ENCODE measurements around the gene CD36.

Gene CD36

GRCh38 chr7:80671744-80672143 lies 33.3 kb downstream of the CD36 start:
- no peaks in the 10 kb centered on the region for H3K4me1 ChIP-seq (ENCODE audit: control insufficient read depth, insufficient read depth, low read length)
- no peak overlapping the region for H3K27ac ChIP-seq (ENCODE audit: low read depth, low read length)
- no peaks in the 10 kb centered on the region for H3K36me3 ChIP-seq (ENCODE audit: control insufficient read depth, insufficient read depth, low read length)
- H3K27me3 ChIP-seq (ENCODE audit: control insufficient read depth, insufficient read depth, low read length), result no peaks in the 10 kb centered on the region
- no peak overlapping the region for H3K4me3 ChIP-seq (ENCODE audit: low read depth, low read length)
- no peak overlapping the region for H3K9ac ChIP-seq (ENCODE audit: low read length)
- no peaks in the 10 kb centered on the region for H3K9me3 ChIP-seq (ENCODE audit: control insufficient read depth, insufficient read depth, low read depth, low read length)

DNA sequence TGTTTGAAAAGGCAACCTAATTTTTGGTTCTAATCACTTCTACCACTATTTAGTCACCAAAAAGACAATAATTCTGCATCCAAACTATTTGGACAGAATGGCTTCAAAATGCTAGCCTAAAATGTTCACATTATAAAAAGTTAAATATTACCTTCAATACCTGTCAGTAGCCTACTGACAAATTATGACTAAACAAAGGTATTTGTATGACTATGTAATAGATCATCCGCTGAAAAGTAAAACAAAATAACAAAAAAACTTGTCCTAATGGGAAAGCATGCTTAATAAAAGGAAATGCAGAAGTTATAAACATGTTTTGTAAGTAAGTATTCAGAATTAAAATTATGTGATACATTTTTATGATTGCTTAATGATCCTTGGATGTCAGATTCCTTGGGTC lies 36.6 kb downstream of the CD36 start:
- H3K36me3 ChIP-seq (ENCODE audit: control insufficient read depth, insufficient read depth, low read length), result no peaks in the 10 kb centered on the region
- no peak overlapping the region for H3K4me3 ChIP-seq (ENCODE audit: low read depth, low read length)
- H3K27me3 ChIP-seq (ENCODE audit: control insufficient read depth, insufficient read depth, low read length), result no peaks in the 10 kb centered on the region
- no peak overlapping the region for H3K27ac ChIP-seq (ENCODE audit: low read depth, low read length)
- no peak overlapping the region for H3K9ac ChIP-seq (ENCODE audit: low read length)
- no peaks in the 10 kb centered on the region for H3K9me3 ChIP-seq (ENCODE audit: control insufficient read depth, insufficient read depth, low read depth, low read length)
- H3K4me1 ChIP-seq (ENCODE audit: control insufficient read depth, insufficient read depth, low read length), result no peaks in the 10 kb centered on the region

- Histone ChIP-seq H3K4me1 (ENCODE audit: control insufficient read depth, insufficient read depth, low read length) (no peaks in the 10 kb centered on the region), H3K4me3 (ENCODE audit: low read depth, low read length) (no peak overlapping the region)
Measured at GRCh38 chr7:80676404-80676803, 38.0 kb downstream of the CD36 start.

DNA sequence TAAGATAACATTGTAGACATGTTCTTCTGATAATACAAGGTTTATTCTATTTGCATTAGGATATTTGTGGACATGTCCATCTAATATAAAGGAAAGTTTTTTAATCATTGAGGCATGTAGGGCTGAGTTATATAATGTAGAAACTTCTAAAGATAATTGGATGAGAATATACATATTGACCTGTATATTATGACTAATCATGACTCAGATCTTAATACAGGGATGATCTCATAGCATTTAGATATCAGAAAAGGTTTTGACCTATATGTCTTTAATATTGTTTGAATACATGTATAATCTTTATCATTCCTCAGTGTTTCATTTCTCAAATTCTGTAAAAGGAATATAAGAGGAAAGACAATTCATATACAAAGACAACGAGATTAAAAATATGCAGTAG lies 39.2 kb downstream of the CD36 start:
- H3K4me3 ChIP-seq (ENCODE audit: low read depth, low read length), result no peak overlapping the region
- no peaks in the 10 kb centered on the region for H3K36me3 ChIP-seq (ENCODE audit: control insufficient read depth, insufficient read depth, low read length)
- H3K4me1 ChIP-seq (ENCODE audit: control insufficient read depth, insufficient read depth, low read length), result no peaks in the 10 kb centered on the region
- no peaks in the 10 kb centered on the region for H3K9me3 ChIP-seq (ENCODE audit: control insufficient read depth, insufficient read depth, low read depth, low read length)
- no peak overlapping the region for H3K9ac ChIP-seq (ENCODE audit: low read length)
- no peak overlapping the region for H3K27ac ChIP-seq (ENCODE audit: low read depth, low read length)
- no peaks in the 10 kb centered on the region for H3K27me3 ChIP-seq (ENCODE audit: control insufficient read depth, insufficient read depth, low read length)

More at GRCh38 chr7:80676404-80676803, 38.0 kb downstream of the CD36 start:
- no peak overlapping the region for H3K9ac ChIP-seq (ENCODE audit: low read length)
- no peaks in the 10 kb centered on the region for H3K9me3 ChIP-seq (ENCODE audit: control insufficient read depth, insufficient read depth, low read depth, low read length)
- no peaks in the 10 kb centered on the region for H3K27me3 ChIP-seq (ENCODE audit: control insufficient read depth, insufficient read depth, low read length)
- no peak overlapping the region for H3K27ac ChIP-seq (ENCODE audit: low read depth, low read length)
- H3K36me3 ChIP-seq (ENCODE audit: control insufficient read depth, insufficient read depth, low read length), result no peaks in the 10 kb centered on the region

DNA sequence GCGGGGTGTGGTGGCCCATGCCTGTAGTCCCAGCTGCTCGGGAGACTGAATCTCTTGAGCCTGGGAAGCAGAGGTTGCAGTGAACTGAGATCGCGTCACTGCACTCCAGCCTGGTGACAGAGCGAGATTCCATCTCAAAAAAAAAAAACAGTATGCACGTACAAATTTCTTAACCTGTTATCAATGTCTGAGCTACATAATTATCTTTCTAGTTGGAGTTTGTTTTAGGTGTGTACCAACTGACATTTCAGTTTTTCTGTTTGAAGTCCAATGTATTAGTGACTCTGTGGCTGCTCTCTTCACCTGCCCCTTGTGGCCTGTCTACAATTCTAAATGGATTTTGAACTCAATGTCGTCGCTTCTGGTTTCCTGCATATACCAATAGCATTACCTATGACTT lies 40.3 kb downstream of the CD36 start:
- H3K4me1 ChIP-seq (ENCODE audit: control insufficient read depth, insufficient read depth, low read length), result no peaks in the 10 kb centered on the region
- H3K9me3 ChIP-seq (ENCODE audit: control insufficient read depth, insufficient read depth, low read depth, low read length), result 0 out of 2 replicates have a peak, but pooled peaks cover 1% of the 10 kb centered on the region
- no peak overlapping the region for H3K4me3 ChIP-seq (ENCODE audit: low read depth, low read length)
- no peak overlapping the region for H3K9ac ChIP-seq (ENCODE audit: low read length)
- no peaks in the 10 kb centered on the region for H3K27me3 ChIP-seq (ENCODE audit: control insufficient read depth, insufficient read depth, low read length)
- no peak overlapping the region for H3K27ac ChIP-seq (ENCODE audit: low read depth, low read length)
- H3K36me3 ChIP-seq (ENCODE audit: control insufficient read depth, insufficient read depth, low read length), result no peaks in the 10 kb centered on the region

- Histone ChIP-seq H3K27me3 (ENCODE audit: control insufficient read depth, insufficient read depth, low read length) (no peaks in the 10 kb centered on the region), H3K4me3 (ENCODE audit: low read depth, low read length) (no peak overlapping the region), H3K27ac (ENCODE audit: low read depth, low read length) (no peak overlapping the region), H3K9me3 (ENCODE audit: control insufficient read depth, insufficient read depth, low read depth, low read length) (0 out of 2 replicates have a peak, but pooled peaks cover 2% of the 10 kb centered on the region), H3K4me1 (ENCODE audit: control insufficient read depth, insufficient read depth, low read length) (no peaks in the 10 kb centered on the region), H3K9ac (ENCODE audit: low read length) (no peak overlapping the region), H3K36me3 (ENCODE audit: control insufficient read depth, insufficient read depth, low read length) (no peaks in the 10 kb centered on the region)
Measured at GRCh38 chr7:80679921-80680907, 41.8 kb downstream of the CD36 start.

GRCh38 chr7:80681272-80681885 lies 42.9 kb downstream of the CD36 start:
- Histone ChIP-seq H3K9ac (ENCODE audit: low read length) (no peak overlapping the region), H3K4me3 (ENCODE audit: low read depth, low read length) (no peak overlapping the region), H3K4me1 (ENCODE audit: control insufficient read depth, insufficient read depth, low read length) (no peaks in the 10 kb centered on the region), H3K36me3 (ENCODE audit: control insufficient read depth, insufficient read depth, low read length) (no peaks in the 10 kb centered on the region), H3K9me3 (ENCODE audit: control insufficient read depth, insufficient read depth, low read depth, low read length) (0 out of 2 replicates have a peak, but pooled peaks cover 2% of the 10 kb centered on the region), H3K27me3 (ENCODE audit: control insufficient read depth, insufficient read depth, low read length) (no peaks in the 10 kb centered on the region), H3K27ac (ENCODE audit: low read depth, low read length) (no peak overlapping the region)

DNA sequence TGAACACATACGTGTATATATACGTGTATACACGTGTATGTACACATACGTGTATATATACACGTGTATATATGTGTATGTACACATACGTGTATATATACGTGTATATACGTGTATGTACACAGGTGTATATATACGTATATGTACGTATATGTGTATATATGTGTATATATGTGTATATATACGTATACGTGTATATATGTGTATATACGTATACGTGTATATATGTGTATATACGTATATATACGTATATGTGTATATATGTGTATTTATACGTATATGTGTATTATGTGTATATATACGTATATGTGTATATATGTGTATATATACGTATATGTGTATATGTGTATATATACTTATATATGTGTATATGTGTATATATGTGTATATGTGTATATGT lies 44.3 kb downstream of the CD36 start:
- Histone ChIP-seq H3K9ac (ENCODE audit: low read length) (no peak overlapping the region), H3K9me3 (ENCODE audit: control insufficient read depth, insufficient read depth, low read depth, low read length) (0 out of 2 replicates have a peak, but pooled peaks cover 2% of the 10 kb centered on the region), H3K27ac (ENCODE audit: low read depth, low read length) (no peak overlapping the region), H3K4me1 (ENCODE audit: control insufficient read depth, insufficient read depth, low read length) (no peaks in the 10 kb centered on the region), H3K27me3 (ENCODE audit: control insufficient read depth, insufficient read depth, low read length) (no peaks in the 10 kb centered on the region), H3K4me3 (ENCODE audit: low read depth, low read length) (no peak overlapping the region), H3K36me3 (ENCODE audit: control insufficient read depth, insufficient read depth, low read length) (no peaks in the 10 kb centered on the region)

- no peak overlapping the region for H3K27ac ChIP-seq (ENCODE audit: low read depth, low read length)
- H3K9me3 ChIP-seq (ENCODE audit: control insufficient read depth, insufficient read depth, low read depth, low read length), result 0 out of 2 replicates have a peak, but pooled peaks cover 5% of the 10 kb centered on the region
- H3K36me3 ChIP-seq (ENCODE audit: control insufficient read depth, insufficient read depth, low read length), result no peaks in the 10 kb centered on the region
- H3K4me3 ChIP-seq (ENCODE audit: low read depth, low read length), result no peak overlapping the region
- H3K27me3 ChIP-seq (ENCODE audit: control insufficient read depth, insufficient read depth, low read length), result no peaks in the 10 kb centered on the region
- no peaks in the 10 kb centered on the region for H3K4me1 ChIP-seq (ENCODE audit: control insufficient read depth, insufficient read depth, low read length)
- H3K9ac ChIP-seq (ENCODE audit: low read length), result no peak overlapping the region
Measured at GRCh38 chr7:80686576-80686975, 48.1 kb downstream of the CD36 start.

GRCh38 chr7:80699045-80699638 lies 60.7 kb downstream of the CD36 start:
- 0 out of 2 replicates have a peak, but pooled peaks cover 4% of the 10 kb centered on the region for H3K9me3 ChIP-seq (ENCODE audit: control insufficient read depth, insufficient read depth, low read depth, low read length)
- H3K4me1 ChIP-seq (ENCODE audit: control insufficient read depth, insufficient read depth, low read length), result no peaks in the 10 kb centered on the region
- no peak overlapping the region for H3K9ac ChIP-seq (ENCODE audit: low read length)
- H3K27ac ChIP-seq (ENCODE audit: low read depth, low read length), result no peak overlapping the region
- no peaks in the 10 kb centered on the region for H3K36me3 ChIP-seq (ENCODE audit: control insufficient read depth, insufficient read depth, low read length)
- H3K27me3 ChIP-seq (ENCODE audit: control insufficient read depth, insufficient read depth, low read length), result no peaks in the 10 kb centered on the region
- no peak overlapping the region for H3K4me3 ChIP-seq (ENCODE audit: low read depth, low read length)
